Left ventricle myocardium inferior (tissue), 1 donor: ENCODE results near the gene ZNF844. TPM values are rescaled to one million over a fixed set of nuclear protein-coding genes. Genes with fewer than 3 reads are reported as not detected.
"Not testable (repeated sequence)": the region's sequence is repeated elsewhere in the genome, so short reads cannot be mapped to it uniquely, and the experiment has no call there.

Source experiments
- DNase-seq: peaks from one replicate; pipeline ENCODE4 v3.0.0-alpha.2; 2020
- H3K27ac ChIP-seq: fragments of 200-600 bp; replicated peaks from 2 replicates; pipeline ENCODE4 v1.8.0; 2021
- H3K27me3 ChIP-seq: fragments of 200-600 bp; 2 replicates; pipeline ENCODE4 v1.8.0; 2021; ENCODE audit warnings: low read depth
- H3K36me3 ChIP-seq: fragments of 200-600 bp; 2 replicates; pipeline ENCODE4 v1.8.0; 2021
- H3K4me1 ChIP-seq: fragments of 200-600 bp; 2 replicates; pipeline ENCODE4 v1.8.0; 2021
- H3K4me3 ChIP-seq: fragments of 200-600 bp; 2 replicates; pipeline ENCODE4 v1.8.0; 2021; ENCODE audit warnings: mild to moderate bottlenecking, moderate library complexity
- H3K9me3 ChIP-seq: fragments of 200-600 bp; replicated peaks from 2 replicates; pipeline ENCODE4 v1.8.0; 2021
- CTCF ChIP-seq: fragments of 200-600 bp; IDR thresholded peaks from 2 replicates; pipeline ENCODE4 v1.8.0; 2021; ENCODE audit warnings: antibody characterized with exemption, mild to moderate bottlenecking, borderline replicate concordance
- intact Hi-C: fragments of 100-400 bp; cut with micrococcal nuclease; formaldehyde crosslinking; loops from one replicate; pipeline ENCODE4 v1.11.0; 2022
- total RNA-seq: library from RNA; stranded (reverse); fragmentation: NEBNext Ultra II Directional; extraction: Animal tissue kit (Norgen Biotek cat#: 25700); gene quantifications from one replicate; pipeline ENCODE4 v1.2.1, GENCODE V29; 2021
- donor health status: DM: no; HTN: yes; CAD: no; lungs with severe emphysema.

ZNF844 gene
- total RNA-seq, 1 donor from 2014 or later, result 16.4 TPM

GRCh38 chr19:12052497-12053169 lies 11.9 kb upstream of the ZNF844 start, which contains the start of gene ZNF878:
Gene ZNF878 (minus strand): TSS chr19:12052961. CDS start chr19:12052801, 160 bp downstream.
- Histone ChIP-seq H3K4me3 (peak within 1 kb of the TSS; percentile 84), H3K27ac (peak within 1 kb of the TSS; percentile 82), H3K4me1 (peaks cover 14% of the 10 kb centered on the region), H3K9me3 (no peaks in the 10 kb centered on the region), H3K27me3 (peaks cover 7% of the 10 kb centered on the region), H3K36me3 (no peaks in the 10 kb centered on the region)
- intact Hi-C loops, result no loop called here
- DNase-seq, result peak; percentile 91
- TF ChIP-seq CTCF, result peak; percentile 32

GRCh38 chr19:12055784-12056183 lies 8.7 kb upstream of the ZNF844 start:
- no peak for TF ChIP-seq CTCF
- DNase-seq, result no peak
- Histone ChIP-seq H3K9me3 (no peaks in the 10 kb centered on the region), H3K27me3 (peaks cover 7% of the 10 kb centered on the region), H3K4me3 (no peak overlapping the region), H3K27ac (no peak overlapping the region), H3K4me1 (peaks cover 16% of the 10 kb centered on the region), H3K36me3 (no peaks in the 10 kb centered on the region)
- intact Hi-C loops, result no loop called here

- no peak for DNase-seq
- no peak overlapping the region for H3K4me3 ChIP-seq
- H3K9me3 ChIP-seq, result peaks cover 100% of the 10 kb centered on the region
- H3K27me3 ChIP-seq, result no peaks in the 10 kb centered on the region
- TF ChIP-seq CTCF, result no peak
- no peak overlapping the region for H3K27ac ChIP-seq
- H3K4me1 ChIP-seq, result no peaks in the 10 kb centered on the region
- H3K36me3 ChIP-seq, result peaks cover 99% of the 10 kb centered on the region
- intact Hi-C loops, result no loop called here
Measured at GRCh38 chr19:12075538-12076139, 11.1 kb downstream of the ZNF844 start.

GRCh38 chr19:12076331-12076730 lies 11.8 kb downstream of the ZNF844 start:
- Histone ChIP-seq H3K9me3 (peaks cover 100% of the 10 kb centered on the region), H3K36me3 (peaks cover 97% of the 10 kb centered on the region)
- H3K27ac ChIP-seq, H3K4me3 ChIP-seq, H3K27me3 ChIP-seq, intact Hi-C loops, DNase-seq, H3K4me1 ChIP-seq: not testable (repeated sequence)

GRCh38 chr19:12077375-12077774 lies 12.8 kb downstream of the ZNF844 start:
- no peak overlapping the region for H3K4me3 ChIP-seq
- no peaks in the 10 kb centered on the region for H3K4me1 ChIP-seq
- no peak for TF ChIP-seq CTCF
- DNase-seq, result no peak
- no peak overlapping the region for H3K27ac ChIP-seq
- intact Hi-C loops, result no loop called here
- H3K9me3 ChIP-seq, result peaks cover 100% of the 10 kb centered on the region
- H3K27me3 ChIP-seq, result no peaks in the 10 kb centered on the region
- peaks cover 86% of the 10 kb centered on the region for H3K36me3 ChIP-seq

GRCh38 chr19:12083336-12083735 lies 18.8 kb downstream of the ZNF844 start:
- H3K27ac ChIP-seq, H3K4me3 ChIP-seq, H3K4me1 ChIP-seq, DNase-seq, intact Hi-C loops, H3K27me3 ChIP-seq: not testable (repeated sequence)
- peaks cover 47% of the 10 kb centered on the region for H3K36me3 ChIP-seq
- peaks cover 58% of the 10 kb centered on the region for H3K9me3 ChIP-seq
